Immature natural killer cell (primary cell): ENCODE measurements around the gene ADGRD1. TPM values are rescaled to one million over a fixed set of nuclear protein-coding genes. Genes with fewer than 3 reads are reported as not detected.

Experiments used
- DNase-seq, 3 donors: peaks; one replicate each; pipeline ENCODE4 v3.0.0; 2022; ENCODE audit warnings: mixed read lengths in 1 of 3
- H3K27ac Mint-ChIP-seq, 6 donors: one replicate each; pipeline ENCODE4 v1.8.0; 2020; ENCODE audit warnings: mixed read lengths in 6 of 6, mild to moderate bottlenecking in 5 of 6, inconsistent platforms in 4 of 6, moderate library complexity in 3 of 6
- H3K27me3 Mint-ChIP-seq, 3 donors: one replicate each; pipeline ENCODE4 v1.8.0; 2020 to 2021; ENCODE audit warnings: low read depth in 3 of 3, mild to moderate bottlenecking in 3 of 3, mixed read lengths in 3 of 3, moderate library complexity in 3 of 3, inconsistent platforms in 1 of 3
- H3K36me3 Mint-ChIP-seq, 3 donors: one replicate each; pipeline ENCODE4 v1.8.0; 2020; ENCODE audit warnings: mixed read lengths in 3 of 3, inconsistent platforms in 2 of 3, mild to moderate bottlenecking in 2 of 3
- H3K4me1 Mint-ChIP-seq, 2 donors: one replicate each; pipeline ENCODE4 v1.8.0; 2020; ENCODE audit warnings: inconsistent platforms in 2 of 2, mild to moderate bottlenecking in 2 of 2, mixed read lengths in 2 of 2, moderate library complexity in 1 of 2
- H3K4me3 Mint-ChIP-seq, 5 donors: one replicate each; pipeline ENCODE4 v1.8.0; 2020; ENCODE audit warnings: mild to moderate bottlenecking in 5 of 5, mixed read lengths in 5 of 5, inconsistent platforms in 3 of 5, moderate library complexity in 3 of 5
- H3K9me3 Mint-ChIP-seq, 6 donors: one replicate each; pipeline ENCODE4 v1.8.0; 2020; ENCODE audit warnings: mild to moderate bottlenecking in 6 of 6, mixed read lengths in 6 of 6, inconsistent platforms in 4 of 6, moderate library complexity in 3 of 6
- polyA plus RNA-seq, 3 donors: library from polyadenylated mRNA; unstranded; fragments of 300-500 nt; fragmentation: Illumina TruSeq; gene quantifications; one replicate each; pipeline ENCODE4 v1.2.3, GENCODE V29; 2021

ADGRD1 gene
- polyA plus RNA-seq, 3 donors from 2014 or later, result not detected

DNA sequence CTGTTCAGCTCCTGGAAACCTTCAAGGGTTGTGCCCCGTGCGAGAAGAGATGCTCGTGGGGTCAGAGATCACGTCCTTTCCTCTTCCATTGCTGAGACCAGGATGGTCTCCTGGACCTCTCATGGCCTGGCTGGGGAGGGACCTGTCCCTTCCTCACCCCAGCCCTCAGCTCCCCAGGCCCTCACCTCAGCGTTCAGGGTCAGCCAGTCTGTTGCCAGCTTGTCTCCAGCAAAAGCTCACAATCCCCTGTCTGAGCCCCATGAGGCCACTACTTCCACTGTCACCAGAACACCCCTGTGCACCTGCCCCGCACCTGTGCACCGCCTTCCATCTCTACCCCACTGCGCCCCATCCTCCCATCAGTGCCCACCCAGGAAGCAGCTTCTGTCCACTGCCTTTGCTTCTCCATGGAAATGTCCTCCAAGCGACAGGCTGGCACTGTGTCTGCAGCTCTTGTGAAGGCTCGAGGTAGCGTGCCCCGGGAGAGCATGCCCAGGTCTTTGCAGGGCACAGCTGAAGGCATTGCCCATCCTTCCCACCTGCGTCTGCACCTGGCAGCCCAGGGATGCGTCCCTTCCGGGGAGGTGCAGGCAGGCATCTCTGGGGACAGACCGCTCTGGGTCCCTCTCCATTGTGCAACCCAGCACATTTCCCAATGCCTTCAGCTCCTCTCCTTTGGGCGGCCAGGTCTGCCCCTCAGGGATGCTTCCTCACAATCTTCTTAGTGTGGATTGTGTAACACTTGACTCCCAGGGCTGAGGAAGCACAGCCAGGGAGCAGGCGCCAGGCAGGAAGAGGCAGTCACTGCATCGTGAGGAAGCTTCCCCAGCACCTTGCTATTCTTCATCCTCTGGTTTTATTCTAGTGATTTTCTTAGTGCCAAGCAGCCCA is 179.6 kb downstream of the ADGRD1 start:
- no peak overlapping the region for H3K27ac Mint-ChIP-seq

DNA sequence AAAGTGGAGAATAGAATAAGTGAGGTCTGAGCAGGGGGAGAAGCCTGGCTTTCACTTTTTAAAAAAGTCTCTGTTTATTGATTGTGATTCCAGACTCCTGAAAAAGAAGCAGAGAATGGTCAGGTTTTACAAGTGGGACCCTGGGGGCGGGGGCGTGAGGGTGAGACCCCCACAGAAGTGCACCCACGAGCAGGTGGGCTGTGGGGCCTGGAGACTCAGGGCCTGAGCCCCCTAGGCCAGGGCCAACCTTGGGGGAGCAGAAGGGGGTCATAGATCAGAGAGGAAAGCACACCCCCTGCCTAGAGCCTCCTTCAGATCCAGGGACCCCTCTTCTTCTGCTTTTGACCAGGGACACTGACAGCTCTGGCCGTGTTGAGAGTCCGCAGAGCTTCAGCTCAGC is 180.3 kb downstream of the ADGRD1 start:
- H3K4me1 Mint-ChIP-seq, result peaks cover 10 to 11% of the 10 kb centered on the region in 2 donors
- H3K36me3 Mint-ChIP-seq, result no peaks in the 10 kb centered on the region
- H3K27ac Mint-ChIP-seq, result no peak overlapping the region
- no peaks in the 10 kb centered on the region for H3K9me3 Mint-ChIP-seq
- peaks cover 0 to 2% (median 0%) of the 10 kb centered on the region in 3 donors for H3K27me3 Mint-ChIP-seq
- DNase-seq, result no peak
- no peak overlapping the region for H3K4me3 Mint-ChIP-seq

More for the DNA sequence above, 179.6 kb downstream of the ADGRD1 start:
- Mint-ChIP-seq H3K36me3 (no peaks in the 10 kb centered on the region), H3K4me1 (peaks cover 10 to 11% of the 10 kb centered on the region in 2 donors), H3K4me3 (no peak overlapping the region), H3K27me3 (peaks cover 0 to 2% (median 0%) of the 10 kb centered on the region in 3 donors), H3K9me3 (no peaks in the 10 kb centered on the region)
- DNase-seq, result no peak

DNA sequence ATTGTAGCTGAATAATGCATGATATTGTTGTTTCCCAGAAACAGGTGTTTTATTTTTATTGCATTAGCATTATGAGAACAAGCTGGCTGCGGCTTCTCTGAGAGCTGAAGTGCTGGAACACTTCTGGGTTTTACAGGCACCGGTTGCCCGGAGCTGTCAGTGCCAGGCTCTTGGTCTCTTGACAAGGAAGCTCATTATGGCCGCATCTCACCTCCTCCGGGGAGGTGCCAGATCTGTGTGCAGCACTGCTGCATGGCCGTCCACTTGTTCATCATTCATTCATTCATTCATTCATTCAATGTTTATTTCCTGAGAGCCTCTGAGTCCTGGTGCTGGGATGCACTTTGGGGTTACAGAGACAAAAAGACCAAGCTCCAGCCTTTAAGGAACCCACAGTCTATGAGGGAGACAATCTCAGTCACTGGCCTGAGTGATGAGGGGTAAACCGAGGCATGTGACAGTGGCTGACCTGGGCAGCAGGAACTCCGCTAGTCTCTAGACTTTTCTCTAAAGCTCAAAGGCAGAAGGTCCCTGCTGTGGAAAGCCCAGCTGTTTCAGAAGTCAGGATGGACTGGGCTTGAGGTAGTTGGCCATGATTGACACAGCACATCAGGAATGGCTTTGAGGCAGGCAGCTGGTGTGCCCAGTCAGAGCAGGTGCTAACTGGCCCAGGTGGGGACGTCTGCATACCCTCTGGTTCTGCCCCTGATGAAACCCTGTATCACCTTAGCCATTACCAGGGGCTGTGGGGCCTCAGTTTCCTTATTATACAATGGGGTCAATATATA is 181.0 kb downstream of the ADGRD1 start:
- no peaks in the 10 kb centered on the region for H3K9me3 Mint-ChIP-seq
- H3K4me1 Mint-ChIP-seq, result peaks cover 5 to 6% of the 10 kb centered on the region in 2 donors
- no peak for DNase-seq
- H3K4me3 Mint-ChIP-seq, result no peak overlapping the region
- H3K27me3 Mint-ChIP-seq, result peaks cover 0 to 2% (median 0%) of the 10 kb centered on the region in 3 donors
- H3K36me3 Mint-ChIP-seq, result no peaks in the 10 kb centered on the region
- no peak overlapping the region for H3K27ac Mint-ChIP-seq

DNA sequence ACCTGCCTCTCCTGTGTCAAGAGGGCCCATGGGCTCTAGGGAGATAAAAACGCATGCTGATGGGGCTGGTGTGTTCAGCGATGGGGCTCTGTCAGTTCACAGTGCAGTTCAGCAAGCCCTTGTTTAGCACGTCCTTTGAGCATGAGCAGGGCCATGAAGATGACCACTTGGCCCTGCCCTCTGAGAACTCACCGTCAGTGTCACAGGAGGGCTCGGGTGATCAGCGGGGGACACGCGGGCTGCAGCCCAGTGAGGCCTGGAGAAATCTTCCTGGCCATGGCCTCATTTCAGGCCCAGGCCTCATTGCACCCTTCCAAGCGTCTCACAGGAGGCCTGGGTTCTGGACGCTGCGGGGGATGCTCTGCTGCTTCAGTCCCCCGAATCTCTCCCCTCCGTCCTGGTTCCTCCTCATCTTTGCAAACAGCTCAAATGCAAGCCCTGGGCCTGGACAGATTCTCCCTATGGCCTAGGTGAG is 181.6 kb downstream of the ADGRD1 start:
- Mint-ChIP-seq H3K36me3 (no peaks in the 10 kb centered on the region), H3K27ac (no peak overlapping the region), H3K9me3 (no peaks in the 10 kb centered on the region), H3K4me3 (no peak overlapping the region), H3K27me3 (peaks cover 0 to 2% (median 0%) of the 10 kb centered on the region in 3 donors), H3K4me1 (peaks cover 0 to under 1% of the 10 kb centered on the region in 2 donors)
- DNase-seq, result no peak

GRCh38 chr12:131135786-131136538 is 182.3 kb downstream of the ADGRD1 start:
- Mint-ChIP-seq H3K4me1 (no peaks in the 10 kb centered on the region), H3K9me3 (no peaks in the 10 kb centered on the region), H3K4me3 (no peak overlapping the region), H3K27me3 (peaks cover 0 to 2% (median 0%) of the 10 kb centered on the region in 3 donors), H3K36me3 (no peaks in the 10 kb centered on the region), H3K27ac (no peak overlapping the region)
- no peak for DNase-seq

DNA sequence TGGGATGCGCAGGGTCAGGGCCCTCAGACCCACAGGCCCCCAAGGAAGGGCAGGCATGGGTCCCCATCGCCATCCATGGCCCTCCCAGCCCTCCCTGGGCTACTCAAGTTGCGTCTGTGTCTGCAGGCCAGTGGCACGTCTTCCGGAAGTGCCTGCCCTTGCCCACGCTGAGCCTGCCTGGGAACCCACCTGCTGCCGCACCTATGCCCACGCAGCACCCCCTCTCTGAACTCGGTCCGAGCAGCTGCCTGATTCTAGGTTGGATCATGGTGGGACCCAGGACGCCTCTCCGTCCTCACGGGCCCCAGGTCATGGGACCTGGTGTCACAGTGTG is 182.8 kb downstream of the ADGRD1 start:
- Mint-ChIP-seq H3K27me3 (peaks cover 0 to 2% (median 0%) of the 10 kb centered on the region in 3 donors), H3K9me3 (no peaks in the 10 kb centered on the region), H3K27ac (no peak overlapping the region), H3K4me1 (no peaks in the 10 kb centered on the region), H3K36me3 (no peaks in the 10 kb centered on the region), H3K4me3 (no peak overlapping the region)
- DNase-seq, result no peak

- no peak overlapping the region for H3K4me3 Mint-ChIP-seq
- H3K27me3 Mint-ChIP-seq, result peaks cover 0 to 2% (median 0%) of the 10 kb centered on the region in 3 donors
- no peak for DNase-seq
- H3K27ac Mint-ChIP-seq, result no peak overlapping the region
- no peaks in the 10 kb centered on the region for H3K36me3 Mint-ChIP-seq
- no peaks in the 10 kb centered on the region for H3K4me1 Mint-ChIP-seq
- H3K9me3 Mint-ChIP-seq, result no peaks in the 10 kb centered on the region
These were observed 183.5 kb downstream of the ADGRD1 start for GRCh38 chr12:131137009-131137835.

- DNase-seq, result no peak
- H3K27me3 Mint-ChIP-seq, result no peaks in the 10 kb centered on the region
- no peak overlapping the region for H3K27ac Mint-ChIP-seq
- no peaks in the 10 kb centered on the region for H3K36me3 Mint-ChIP-seq
- no peaks in the 10 kb centered on the region for H3K9me3 Mint-ChIP-seq
- no peaks in the 10 kb centered on the region for H3K4me1 Mint-ChIP-seq
- no peak overlapping the region for H3K4me3 Mint-ChIP-seq
These were observed 184.3 kb downstream of the ADGRD1 start for GRCh38 chr12:131137836-131138637.

DNA sequence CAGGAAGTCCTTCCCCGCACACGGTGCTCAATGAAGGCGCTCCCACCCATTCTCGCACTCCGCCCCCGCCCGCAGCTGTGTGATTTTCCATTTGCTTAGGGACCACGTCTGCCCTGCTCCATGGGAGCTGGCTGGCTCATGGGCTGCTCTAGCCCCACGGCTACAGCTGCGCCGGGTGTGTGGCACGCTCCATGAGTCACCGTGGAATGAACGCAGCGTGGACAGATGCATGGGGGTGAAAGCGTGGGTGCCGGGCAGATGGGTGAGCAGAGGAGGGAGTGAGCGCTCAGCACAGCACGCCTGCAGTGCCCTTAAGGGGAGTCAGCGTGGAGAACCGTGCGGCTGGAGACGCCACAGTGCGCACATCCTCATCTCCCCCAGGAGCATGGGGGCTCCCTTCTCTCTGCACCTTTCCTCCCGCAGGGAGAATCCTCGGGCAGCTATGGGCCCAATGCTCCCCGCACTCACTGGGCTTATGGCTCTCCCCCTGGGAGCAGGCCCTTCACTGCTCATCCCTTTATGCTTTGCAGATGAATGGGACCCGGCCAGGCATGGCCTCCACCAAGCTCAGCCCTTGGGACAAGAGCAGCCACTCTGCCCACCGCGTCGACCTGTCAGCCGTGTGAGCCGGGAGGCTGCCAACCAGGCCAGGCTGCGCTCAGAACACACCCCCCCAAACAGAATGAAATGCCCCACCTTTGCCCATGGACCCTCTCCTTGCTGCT is 185.1 kb downstream of the ADGRD1 start:
- Mint-ChIP-seq H3K27ac (no peak overlapping the region), H3K9me3 (no peaks in the 10 kb centered on the region), H3K4me3 (no peak overlapping the region), H3K27me3 (no peaks in the 10 kb centered on the region), H3K4me1 (no peaks in the 10 kb centered on the region), H3K36me3 (no peaks in the 10 kb centered on the region)
- DNase-seq, result no peak

DNA sequence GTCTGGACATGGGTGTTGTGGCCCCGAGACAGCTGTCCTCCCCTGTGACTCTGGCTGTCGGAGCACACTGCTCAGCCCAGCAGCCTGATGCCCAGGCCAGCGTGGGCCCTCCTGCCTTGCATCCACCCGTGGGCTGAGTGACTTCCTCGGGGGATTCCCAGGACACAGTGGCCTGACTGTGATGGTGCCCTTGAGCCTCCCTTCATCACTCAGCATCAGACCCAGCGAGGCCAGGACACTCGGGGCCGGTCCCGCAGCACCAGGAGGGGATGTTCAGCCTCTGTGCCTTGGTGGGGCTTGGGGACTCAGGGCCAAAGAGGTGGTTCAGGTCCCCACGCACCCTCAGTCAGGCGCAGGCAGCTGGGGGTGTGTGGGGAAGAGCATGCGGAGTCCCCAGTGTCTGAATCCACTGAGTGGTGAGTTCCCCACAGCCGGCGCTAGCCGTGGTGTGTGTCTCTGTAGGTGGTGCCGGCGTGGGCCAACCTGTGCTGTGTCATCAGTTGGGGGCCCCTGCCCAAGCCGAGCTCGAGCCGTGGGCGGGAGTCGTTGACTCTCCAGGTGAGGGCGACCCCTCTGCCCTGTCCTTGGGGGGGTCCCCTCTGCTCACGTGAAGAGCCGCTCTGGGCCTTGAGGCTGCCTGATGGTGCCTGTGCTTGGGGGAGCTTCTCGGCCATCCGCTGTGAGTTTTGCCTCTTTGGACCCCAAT is 185.8 kb downstream of the ADGRD1 start:
- no peak for DNase-seq
- Mint-ChIP-seq H3K27ac (no peak overlapping the region), H3K27me3 (no peaks in the 10 kb centered on the region), H3K36me3 (no peaks in the 10 kb centered on the region), H3K9me3 (no peaks in the 10 kb centered on the region), H3K4me1 (no peaks in the 10 kb centered on the region), H3K4me3 (no peak overlapping the region)

GRCh38 chr12:131140069-131140435 is 186.3 kb downstream of the ADGRD1 start:
- DNase-seq, result no peak
- Mint-ChIP-seq H3K9me3 (no peaks in the 10 kb centered on the region), H3K27ac (no peak overlapping the region), H3K4me1 (no peaks in the 10 kb centered on the region), H3K27me3 (no peaks in the 10 kb centered on the region), H3K4me3 (no peak overlapping the region), H3K36me3 (no peaks in the 10 kb centered on the region)

DNA sequence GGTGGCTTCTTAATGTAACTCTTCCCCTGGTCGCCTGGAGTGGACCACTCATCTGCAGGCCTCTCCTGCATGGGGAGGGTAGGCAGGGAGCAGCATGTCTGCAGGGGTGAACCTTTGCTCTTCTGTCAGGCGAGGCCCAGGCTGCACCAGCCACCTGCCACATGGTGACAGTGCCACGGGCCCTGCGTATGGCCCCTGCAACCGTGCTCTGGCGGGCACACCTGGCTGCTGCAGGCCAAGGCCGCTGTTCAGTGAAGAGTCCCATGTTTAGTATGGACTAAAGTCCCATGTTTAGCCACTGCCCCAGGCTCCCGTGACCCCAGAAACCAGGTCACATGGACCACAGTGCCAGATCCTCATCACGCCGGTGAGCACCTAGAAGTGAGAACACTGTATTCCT is 187.0 kb downstream of the ADGRD1 start:
- DNase-seq, result no peak
- H3K27ac Mint-ChIP-seq, result no peak overlapping the region
- H3K27me3 Mint-ChIP-seq, result no peaks in the 10 kb centered on the region

More for the DNA sequence above, 187.0 kb downstream of the ADGRD1 start:
- H3K4me1 Mint-ChIP-seq, result no peaks in the 10 kb centered on the region
- H3K36me3 Mint-ChIP-seq, result no peaks in the 10 kb centered on the region
- no peaks in the 10 kb centered on the region for H3K9me3 Mint-ChIP-seq
- H3K4me3 Mint-ChIP-seq, result no peak overlapping the region
